Cardiac septum (tissue), 1 donor: Measurements from ENCODE around the gene NWD2. TPM values are rescaled to one million over a fixed set of nuclear protein-coding genes. Genes with fewer than 3 reads are reported as not detected.
"Not testable (repeated sequence)": the region's sequence is repeated elsewhere in the genome, so short reads cannot be mapped to it uniquely, and the experiment has no call there.

Source experiments
- DNase-seq: peaks from one replicate; pipeline ENCODE4 v3.0.0-alpha.2; 2020; ENCODE audit warnings: low spot score
- intact Hi-C: fragments of 100-400 bp; cut with DNase I; formaldehyde crosslinking; loops from one replicate; pipeline ENCODE4 v1.14.0; 2022
- total RNA-seq: library from RNA; stranded (reverse); fragmentation: NEBNext Ultra II Directional; extraction: Animal tissue kit (Norgen Biotek cat#: 25700); gene quantifications from one replicate; pipeline ENCODE4 v1.2.1, GENCODE V29; 2021
- donor health status: DM: no; HTN: no; CAD: no.

Gene NWD2
- total RNA-seq, 1 donor from 2014 or later = not detected

GRCh38 chr4:37388681-37389365 is 144.3 kb downstream of the NWD2 start:
- no peak for DNase-seq
- intact Hi-C loops = no loop called here

- intact Hi-C loops = no loop called here
- no peak for DNase-seq
These were observed 144.8 kb downstream of the NWD2 start for GRCh38 chr4:37389366-37389765.

- intact Hi-C loops = no loop called here
- DNase-seq = no peak
These were observed 145.5 kb downstream of the NWD2 start for GRCh38 chr4:37389967-37390580.

DNA sequence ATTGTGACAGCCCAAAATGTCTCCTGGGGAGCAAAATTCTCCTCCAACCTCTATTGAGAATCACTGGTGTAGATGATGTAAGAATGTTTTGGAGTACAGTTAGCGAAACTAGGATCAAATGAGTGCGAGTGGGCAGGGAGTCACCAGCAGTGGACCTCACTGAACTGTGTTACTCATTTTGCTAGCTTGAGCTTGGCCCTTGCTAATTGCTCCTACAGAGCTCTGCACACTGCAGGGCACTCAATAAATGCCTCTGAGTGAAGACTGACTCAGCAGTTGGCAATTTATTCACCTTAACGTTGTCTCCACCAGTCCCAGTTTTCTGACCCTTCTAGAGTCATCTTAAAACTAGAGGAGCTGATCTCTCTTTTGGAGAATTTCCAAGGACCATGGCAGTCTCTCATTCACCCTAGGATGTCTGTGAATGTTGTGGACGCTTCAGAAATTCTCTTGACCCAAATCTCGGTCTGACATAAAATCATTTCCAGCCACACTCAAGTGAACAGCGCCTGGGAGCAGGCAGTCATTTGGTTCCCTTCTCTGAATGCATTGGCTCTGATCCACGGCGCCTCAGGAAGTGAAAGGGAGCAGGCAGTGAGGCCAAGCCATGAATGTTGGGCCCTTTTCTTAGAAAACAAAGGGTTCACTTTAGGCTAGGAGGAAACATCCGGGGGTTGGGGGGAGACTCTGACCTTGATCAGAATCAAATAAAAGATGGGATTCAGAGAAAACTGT is 148.1 kb downstream of the NWD2 start:
- intact Hi-C loops = no loop called here
- DNase-seq = no peak

GRCh38 chr4:37393321-37393720 is 148.8 kb downstream of the NWD2 start:
- intact Hi-C loops = no loop called here
- no peak for DNase-seq

DNA sequence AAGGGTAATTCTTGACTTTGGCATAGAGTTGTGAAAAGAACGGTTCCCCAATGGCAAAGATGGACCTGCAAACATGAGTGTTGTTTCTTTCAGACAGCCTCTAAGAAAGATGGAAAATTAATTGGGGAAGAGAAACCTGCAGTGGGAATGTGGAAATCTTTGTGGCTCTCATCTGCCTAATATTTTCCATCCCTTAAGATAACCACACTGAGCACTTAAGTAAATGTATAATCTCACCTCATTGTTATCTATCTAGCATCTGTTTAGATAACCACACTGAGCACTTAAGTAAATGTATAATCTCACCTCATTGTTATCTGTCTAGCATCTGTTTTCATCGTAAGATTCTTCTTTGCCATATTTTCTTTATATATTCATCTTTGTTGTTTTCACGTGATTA is 149.3 kb downstream of the NWD2 start:
- intact Hi-C loops = no loop called here
- DNase-seq = no peak

GRCh38 chr4:37397505-37397904 is 153.0 kb downstream of the NWD2 start:
- intact Hi-C loops = no loop called here
- DNase-seq = no peak

DNA sequence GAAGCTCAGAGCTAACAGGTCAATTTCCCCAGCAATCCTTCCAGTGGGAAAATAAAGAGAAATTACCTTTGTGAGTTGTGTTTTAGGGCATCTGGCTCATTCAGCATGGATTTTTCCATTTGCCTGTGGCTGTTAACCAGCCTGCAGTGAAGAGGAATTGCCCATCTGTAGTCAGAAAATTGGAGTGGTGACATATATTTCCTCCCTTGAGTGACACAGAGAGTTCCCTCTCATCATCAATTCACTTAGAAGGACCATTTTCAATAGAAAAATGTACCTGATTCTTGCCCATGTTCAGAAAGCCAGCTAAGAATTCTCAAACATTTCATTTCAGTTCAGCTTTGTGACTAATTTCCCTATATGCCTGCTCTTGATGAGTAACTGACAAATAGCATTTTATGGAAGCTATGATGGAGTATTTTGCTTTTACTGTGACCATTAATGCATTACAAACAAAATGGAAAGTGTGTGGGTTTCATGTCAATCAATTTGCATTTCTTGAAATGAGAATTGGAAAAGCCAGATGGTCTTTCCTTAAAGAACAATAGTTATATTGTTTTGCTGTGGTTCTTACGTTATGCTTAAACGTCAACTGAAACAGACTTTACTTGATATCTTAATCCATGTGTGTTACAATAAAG is 155.8 kb downstream of the NWD2 start:
- DNase-seq = no peak
- intact Hi-C loops = no loop called here

GRCh38 chr4:37407938-37408826 is 163.6 kb downstream of the NWD2 start:
- DNase-seq, intact Hi-C loops: not testable (repeated sequence)

- DNase-seq, intact Hi-C loops: not testable (repeated sequence)
These were observed 169.1 kb downstream of the NWD2 start for GRCh38 chr4:37413612-37414011.

DNA sequence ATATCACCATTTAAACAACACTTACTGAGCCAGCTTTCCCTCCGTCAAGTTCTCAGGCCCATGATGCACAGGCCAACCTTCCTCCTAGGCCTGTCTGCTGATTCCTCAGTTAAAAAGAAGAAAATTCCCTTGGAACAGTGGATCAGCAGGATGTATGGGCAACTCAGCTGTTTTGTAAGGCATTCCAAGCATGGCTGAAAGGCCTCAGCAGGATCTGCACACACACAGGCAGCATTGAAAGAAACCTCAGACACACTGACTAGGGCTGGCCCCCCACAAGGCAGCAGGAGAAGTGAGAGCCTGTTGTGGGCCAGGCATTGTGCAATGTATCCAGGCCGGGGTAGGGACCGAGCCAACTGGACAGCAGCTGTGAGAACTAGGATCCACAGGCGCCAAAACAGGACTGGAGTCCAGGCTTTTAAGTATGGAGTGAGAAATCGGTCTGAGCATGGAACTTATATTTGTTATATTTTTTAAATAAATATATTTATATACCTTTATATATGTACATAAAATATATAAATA is 171.4 kb downstream of the NWD2 start:
- intact Hi-C loops = no loop called here
- DNase-seq = no peak

GRCh38 chr4:37421614-37422013 is 177.1 kb downstream of the NWD2 start:
- intact Hi-C loops = no loop called here
- no peak for DNase-seq

DNA sequence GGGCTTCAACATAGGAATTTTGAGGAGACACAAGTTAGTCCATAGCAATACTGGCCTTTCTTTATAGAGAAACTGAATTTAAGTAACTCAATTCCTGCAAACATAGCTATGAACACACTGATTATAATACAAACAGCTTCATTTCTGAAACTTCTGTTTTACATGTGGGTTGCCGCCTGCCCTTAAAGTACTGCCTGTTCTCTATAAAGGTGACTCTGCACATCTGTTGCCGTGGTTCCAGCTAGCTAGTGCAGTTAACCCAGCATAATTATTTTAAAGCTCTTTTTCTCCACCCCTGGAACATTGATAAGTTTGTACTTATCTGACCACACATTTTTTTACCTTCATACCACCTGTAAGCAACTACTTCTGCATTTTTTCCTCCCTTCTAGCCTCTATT is 177.6 kb downstream of the NWD2 start:
- intact Hi-C loops = no loop called here

DNA sequence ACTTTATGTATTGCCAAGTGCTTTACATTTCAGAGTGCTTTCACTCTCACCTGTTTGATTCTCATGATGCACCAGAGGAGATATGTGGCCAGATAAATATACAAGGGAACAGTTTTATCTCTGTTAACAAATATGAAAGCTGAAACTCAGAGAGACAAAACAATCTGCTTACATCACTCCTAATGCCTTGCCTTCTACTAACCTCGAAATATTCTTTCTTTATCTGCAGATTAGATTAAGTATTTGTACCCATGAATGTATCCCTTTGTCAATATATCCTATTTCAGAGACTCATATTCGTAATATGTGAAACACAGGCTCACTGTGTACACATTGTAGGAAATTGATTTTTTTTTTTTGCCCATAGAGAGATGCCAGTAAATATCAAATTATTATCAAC is 178.1 kb downstream of the NWD2 start:
- no peak for DNase-seq
- intact Hi-C loops = no loop called here

More for the DNA sequence above, 177.6 kb downstream of the NWD2 start:
- no peak for DNase-seq

DNA sequence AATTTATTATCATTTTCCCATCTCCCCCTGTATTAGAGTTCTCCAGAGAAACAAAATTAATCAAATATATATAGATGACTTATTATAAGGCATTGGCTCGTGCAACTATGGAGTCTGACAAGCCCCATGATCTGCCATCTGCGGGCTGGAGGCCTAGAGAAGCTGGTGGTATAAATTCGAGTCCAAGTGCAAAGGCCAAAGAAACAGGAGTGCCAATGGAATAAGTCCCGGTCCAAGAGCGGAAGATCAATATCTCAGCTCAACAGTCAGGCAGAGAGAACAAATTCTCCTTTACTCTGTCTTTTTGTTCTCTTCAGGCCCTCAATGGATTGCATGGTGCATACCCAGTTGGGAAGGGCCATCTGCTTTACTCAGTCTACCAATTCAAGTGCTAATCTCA is 178.8 kb downstream of the NWD2 start:
- DNase-seq = no peak
- intact Hi-C loops = no loop called here

GRCh38 chr4:37424753-37425152 is 180.2 kb downstream of the NWD2 start:
- no peak for DNase-seq
- intact Hi-C loops = no loop called here

DNA sequence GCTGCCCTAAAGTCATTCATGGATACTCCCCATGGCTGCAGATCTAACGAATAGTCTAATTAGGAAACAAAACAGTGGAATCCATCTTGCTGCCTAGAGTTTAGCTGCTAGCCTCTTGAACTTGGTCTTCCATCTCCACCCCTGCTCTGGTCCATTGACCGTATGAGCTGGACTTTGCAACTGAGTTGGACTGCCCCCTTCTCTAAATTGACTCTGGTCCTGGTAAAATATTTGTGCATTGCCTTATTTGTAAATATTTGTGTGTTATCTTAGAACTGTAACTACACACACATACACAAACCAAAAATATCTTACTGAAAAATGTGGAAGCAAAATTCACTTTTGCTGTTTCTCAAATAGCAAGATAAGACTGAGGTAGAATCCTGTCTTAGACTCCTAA is 181.3 kb downstream of the NWD2 start:
- DNase-seq = no peak
- intact Hi-C loops = no loop called here

DNA sequence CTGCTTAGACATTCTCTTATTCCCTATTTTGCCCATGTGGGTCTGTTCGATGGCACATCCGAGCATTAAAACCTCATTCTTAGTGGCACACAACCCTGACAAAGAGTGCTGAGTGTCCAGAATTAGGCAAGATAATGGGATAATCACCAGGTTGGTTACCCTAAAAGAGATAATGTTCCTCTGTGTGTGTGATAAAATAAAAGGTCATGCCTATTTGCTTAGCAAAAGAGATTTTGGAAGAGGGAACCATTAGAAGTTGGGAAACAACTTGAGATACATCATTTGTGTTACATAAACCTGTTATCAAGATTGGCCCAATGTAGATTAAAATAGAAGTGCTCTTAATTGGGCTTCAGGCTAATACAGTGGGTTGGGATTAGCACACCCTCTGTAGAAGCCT is 182.7 kb downstream of the NWD2 start:
- intact Hi-C loops = no loop called here
- DNase-seq = no peak

DNA sequence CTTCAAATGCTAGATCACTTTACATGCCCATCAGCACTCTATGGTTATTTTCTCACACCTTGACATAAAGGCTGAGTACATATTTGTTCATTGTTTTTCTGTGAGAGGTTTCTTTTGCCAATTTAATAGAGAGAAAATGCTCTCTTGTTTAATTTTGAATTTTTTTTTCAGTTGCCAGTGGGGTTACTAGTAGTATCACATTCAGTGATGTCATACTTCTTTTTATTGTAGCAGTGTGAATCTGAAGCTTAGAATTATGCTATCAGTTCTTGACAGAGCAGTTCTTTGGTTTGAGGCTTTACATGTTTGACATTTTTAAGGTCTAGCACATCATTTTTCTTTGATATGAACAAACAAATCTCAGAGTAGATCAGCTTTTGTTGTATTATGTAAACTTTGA is 185.4 kb downstream of the NWD2 start:
- intact Hi-C loops = no loop called here

More for the DNA sequence above, 185.4 kb downstream of the NWD2 start:
- DNase-seq = no peak
